Activated naive CD8-positive, alpha-beta T cell treated with anti-CD3 and anti-CD28 coated beads for 36 hours (primary cell): ENCODE data around the gene CKAP5. TPM values are rescaled to one million over a fixed set of nuclear protein-coding genes. Genes with fewer than 3 reads are reported as not detected.

ENCODE experiments used
- DNase-seq: peaks from one replicate; pipeline ENCODE4 v3.0.0; 2021
- H3K27ac Mint-ChIP-seq: one replicate; pipeline ENCODE4 v1.8.0; 2022; ENCODE audit warnings: mild to moderate bottlenecking, moderate library complexity, mixed read lengths
- H3K27me3 Mint-ChIP-seq: one replicate; pipeline ENCODE4 v1.8.0; 2022; ENCODE audit warnings: mild to moderate bottlenecking, mixed read lengths
- H3K36me3 Mint-ChIP-seq: one replicate; pipeline ENCODE4 v1.8.0; 2021; ENCODE audit warnings: mild to moderate bottlenecking, mixed read lengths
- H3K4me1 Mint-ChIP-seq: one replicate; pipeline ENCODE4 v1.8.0; 2021; ENCODE audit warnings: mixed read lengths
- H3K4me3 Mint-ChIP-seq: one replicate; pipeline ENCODE4 v1.8.0; 2022; ENCODE audit warnings: mild to moderate bottlenecking, moderate library complexity, mixed read lengths
- H3K9me3 Mint-ChIP-seq: one replicate; pipeline ENCODE4 v1.8.0; 2022; ENCODE audit warnings: mixed read lengths
- total RNA-seq, 2 experiments: library from RNA; stranded (reverse); gene quantifications; one replicate each; pipeline ENCODE4 v1.2.3, GENCODE V29; 2021

The CKAP5 gene
- total RNA-seq, 2 experiments from 2014 or later, result 139 to 144 TPM

GRCh38 chr11:46733234-46733633 lies 112.8 kb downstream of the CKAP5 start:
- no peak overlapping the region for H3K27ac Mint-ChIP-seq
- no peaks in the 10 kb centered on the region for H3K27me3 Mint-ChIP-seq
- no peaks in the 10 kb centered on the region for H3K4me1 Mint-ChIP-seq
- no peak overlapping the region for H3K4me3 Mint-ChIP-seq
- H3K9me3 Mint-ChIP-seq, result no peaks in the 10 kb centered on the region
- DNase-seq, result no peak
- H3K36me3 Mint-ChIP-seq, result no peaks in the 10 kb centered on the region

GRCh38 chr11:46731545-46731944 lies 114.5 kb downstream of the CKAP5 start:
- Mint-ChIP-seq H3K9me3 (no peaks in the 10 kb centered on the region), H3K4me3 (no peak overlapping the region), H3K27ac (no peak overlapping the region), H3K27me3 (no peaks in the 10 kb centered on the region), H3K4me1 (no peaks in the 10 kb centered on the region), H3K36me3 (no peaks in the 10 kb centered on the region)
- DNase-seq, result no peak

GRCh38 chr11:46729110-46730027 lies 116.7 kb downstream of the CKAP5 start:
- H3K27me3 Mint-ChIP-seq, result no peaks in the 10 kb centered on the region
- DNase-seq, result no peak
- no peaks in the 10 kb centered on the region for H3K36me3 Mint-ChIP-seq
- no peaks in the 10 kb centered on the region for H3K9me3 Mint-ChIP-seq
- no peak overlapping the region for H3K4me3 Mint-ChIP-seq
- no peak overlapping the region for H3K27ac Mint-ChIP-seq
- no peaks in the 10 kb centered on the region for H3K4me1 Mint-ChIP-seq

- Mint-ChIP-seq H3K4me1 (no peaks in the 10 kb centered on the region), H3K27ac (no peak overlapping the region), H3K27me3 (no peaks in the 10 kb centered on the region), H3K4me3 (no peak overlapping the region), H3K36me3 (no peaks in the 10 kb centered on the region), H3K9me3 (no peaks in the 10 kb centered on the region)
- no peak for DNase-seq
Observed at GRCh38 chr11:46728659-46729040, 117.4 kb downstream of the CKAP5 start.

GRCh38 chr11:46727952-46728658 lies 118.0 kb downstream of the CKAP5 start:
- no peaks in the 10 kb centered on the region for H3K9me3 Mint-ChIP-seq
- H3K27me3 Mint-ChIP-seq, result no peaks in the 10 kb centered on the region
- no peak overlapping the region for H3K27ac Mint-ChIP-seq
- no peaks in the 10 kb centered on the region for H3K4me1 Mint-ChIP-seq
- no peaks in the 10 kb centered on the region for H3K36me3 Mint-ChIP-seq
- no peak overlapping the region for H3K4me3 Mint-ChIP-seq
- no peak for DNase-seq

GRCh38 chr11:46726206-46726862 lies 119.7 kb downstream of the CKAP5 start:
- Mint-ChIP-seq H3K9me3 (no peaks in the 10 kb centered on the region), H3K4me1 (no peaks in the 10 kb centered on the region), H3K36me3 (no peaks in the 10 kb centered on the region), H3K27ac (no peak overlapping the region), H3K27me3 (no peaks in the 10 kb centered on the region), H3K4me3 (no peak overlapping the region)
- DNase-seq, result no peak

- Mint-ChIP-seq H3K9me3 (no peaks in the 10 kb centered on the region), H3K27ac (no peak overlapping the region), H3K4me1 (no peaks in the 10 kb centered on the region), H3K27me3 (no peaks in the 10 kb centered on the region), H3K4me3 (no peak overlapping the region), H3K36me3 (no peaks in the 10 kb centered on the region)
- no peak for DNase-seq
Observed at GRCh38 chr11:46725338-46726205, 120.5 kb downstream of the CKAP5 start.

- Mint-ChIP-seq H3K4me1 (no peaks in the 10 kb centered on the region), H3K4me3 (no peak overlapping the region), H3K9me3 (no peaks in the 10 kb centered on the region), H3K36me3 (no peaks in the 10 kb centered on the region), H3K27ac (no peak overlapping the region), H3K27me3 (no peaks in the 10 kb centered on the region)
- DNase-seq, result no peak
Observed at GRCh38 chr11:46724088-46724487, 122.0 kb downstream of the CKAP5 start.

- Mint-ChIP-seq H3K27ac (no peak overlapping the region), H3K9me3 (no peaks in the 10 kb centered on the region), H3K36me3 (no peaks in the 10 kb centered on the region), H3K4me3 (no peak overlapping the region), H3K4me1 (peaks cover 2% of the 10 kb centered on the region), H3K27me3 (no peaks in the 10 kb centered on the region)
- DNase-seq, result no peak
Observed at GRCh38 chr11:46723359-46723680, 122.8 kb downstream of the CKAP5 start.

GRCh38 chr11:46722566-46723358 lies 123.3 kb downstream of the CKAP5 start:
- H3K9me3 Mint-ChIP-seq, result no peaks in the 10 kb centered on the region
- H3K36me3 Mint-ChIP-seq, result no peaks in the 10 kb centered on the region
- H3K27ac Mint-ChIP-seq, result no peak overlapping the region

GRCh38 chr11:46721286-46721685 lies 124.8 kb downstream of the CKAP5 start:
- H3K27me3 Mint-ChIP-seq, result no peaks in the 10 kb centered on the region

More at GRCh38 chr11:46722566-46723358, 123.3 kb downstream of the CKAP5 start:
- DNase-seq, result no peak
- H3K4me1 Mint-ChIP-seq, result peaks cover 2% of the 10 kb centered on the region
- H3K27me3 Mint-ChIP-seq, result no peaks in the 10 kb centered on the region
- no peak overlapping the region for H3K4me3 Mint-ChIP-seq

GRCh38 chr11:46719543-46720218 lies 126.4 kb downstream of the CKAP5 start:
- Mint-ChIP-seq H3K4me3 (no peak overlapping the region), H3K27me3 (no peaks in the 10 kb centered on the region), H3K27ac (no peak overlapping the region), H3K36me3 (no peaks in the 10 kb centered on the region), H3K4me1 (peaks cover 2% of the 10 kb centered on the region), H3K9me3 (no peaks in the 10 kb centered on the region)
- DNase-seq, result no peak

More at GRCh38 chr11:46721286-46721685, 124.8 kb downstream of the CKAP5 start:
- Mint-ChIP-seq H3K4me3 (no peak overlapping the region), H3K9me3 (no peaks in the 10 kb centered on the region), H3K27ac (no peak overlapping the region), H3K4me1 (peaks cover 2% of the 10 kb centered on the region), H3K36me3 (no peaks in the 10 kb centered on the region)
- no peak for DNase-seq

GRCh38 chr11:46719048-46719542 lies 127.0 kb downstream of the CKAP5 start, which contains the start of gene F2:
F2 (plus strand) TSS chr11:46719213; CDS start chr11:46719236, 23 bp downstream.
- peaks cover 2% of the 10 kb centered on the region for H3K4me1 Mint-ChIP-seq
- H3K36me3 Mint-ChIP-seq, result no peaks in the 10 kb centered on the region
- H3K9me3 Mint-ChIP-seq, result no peaks in the 10 kb centered on the region
- no peak for DNase-seq
- H3K4me3 Mint-ChIP-seq, result no peak within 1 kb of the TSS
- H3K27ac Mint-ChIP-seq, result no peak within 1 kb of the TSS
- H3K27me3 Mint-ChIP-seq, result no peaks in the 10 kb centered on the region
